ENCODE data around the gene RGS16. TPM values are rescaled to one million over a fixed set of nuclear protein-coding genes. Genes with fewer than 3 reads are reported as not detected.

The RGS16 gene
- total and polyA plus RNA-seq, 9 of the 15 experiments (the other 6 are each of a cell fraction or from before 2014, with no cell fraction given), result 0.07 to 0.55 (median 0.36) TPM

DNA sequence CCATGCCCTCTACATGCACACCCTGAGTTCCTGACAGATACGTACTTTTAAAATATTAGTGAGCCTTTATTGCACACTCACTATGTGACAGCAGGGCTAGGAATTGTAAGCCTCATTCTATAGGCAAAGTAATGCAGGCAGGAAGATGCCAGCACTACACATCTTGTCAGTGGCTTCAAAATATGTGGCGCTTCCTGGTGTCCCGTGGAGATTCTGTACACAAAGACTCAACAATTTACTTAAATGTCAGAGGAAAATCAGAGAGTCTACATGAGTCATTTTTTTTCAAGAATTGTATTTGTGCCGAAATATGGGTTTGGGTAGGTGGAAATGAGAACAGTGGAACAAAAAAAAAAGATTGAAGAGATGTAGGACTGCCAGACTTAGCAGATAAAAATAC, 42.7 kb downstream of the RGS16 start:
- peaks cover 9 to 27% of the 10 kb centered on the region in 2 experiments for H3K27me3 ChIP-seq (ENCODE audit: control insufficient read depth in 2 of 2, insufficient read depth in 2 of 2, low read length in 2 of 2)
- no peak overlapping the region for H2AFZ ChIP-seq (ENCODE audit: low read depth, low read length)
- in situ Hi-C loops (cut with MboI), result no loop called here
- FAIRE-seq (no peak), DNase-seq (ENCODE audit: extremely low read depth in 1 of 4, low spot score in 3 of 4) (no peak), ATAC-seq (no peak)
- ChIA-PET CTCF (ENCODE audit: low intra/inter-chr PET ratio) (no interaction called here), POLR2A (interaction anchor here (1.3 kb wide), 1 partner anchor 13 kb away, joined by 5 read pairs; no protein-coding TSS in a partner anchor)
- no peaks in the 10 kb centered on the region for H3K36me3 ChIP-seq (ENCODE audit: control insufficient read depth, insufficient read depth, low read length)
- H3K9me1 ChIP-seq (ENCODE audit: control insufficient read depth, insufficient read depth, low read length), result no peaks in the 10 kb centered on the region
- no peaks in the 10 kb centered on the region for H3K4me1 ChIP-seq (replicated peaks in 1 of 2; ENCODE audit: control insufficient read depth in 2 of 2, insufficient read depth in 2 of 2, low read length in 2 of 2)
- H3K4me3 ChIP-seq, result no peak overlapping the region
- no peaks in the 10 kb centered on the region for H3K9me3 ChIP-seq (replicated peaks; ENCODE audit: control insufficient read depth, insufficient read depth, low read depth, low read length)
- intact Hi-C loops (cut with micrococcal nuclease), result no loop called here
- WGBS (ENCODE audit: insufficient coverage, low coverage, missing lambda C conversion rate), result 0% methylated on average over 4 of the region's 4 CpGs
- no peaks in the 10 kb centered on the region for H3K79me2 ChIP-seq (ENCODE audit: control insufficient read depth, insufficient read depth, low read length)
- no peak overlapping the region for H3K4me2 ChIP-seq (ENCODE audit: insufficient read depth, low read length)
- H3K9ac ChIP-seq (ENCODE audit: insufficient read depth in 1 of 2, low read depth in 2 of 2, low read length in 2 of 2), result no peak overlapping the region
- no peak overlapping the region for H3K27ac ChIP-seq (ENCODE audit: extremely low read depth, low read depth, low read length)
- no TSS peak for BruUV-seq (replicated peaks)
- H4K20me1 ChIP-seq (replicated peaks; ENCODE audit: control insufficient read depth, insufficient read depth, low read length), result no peaks in the 10 kb centered on the region
- TF ChIP-seq, protein P1, sequence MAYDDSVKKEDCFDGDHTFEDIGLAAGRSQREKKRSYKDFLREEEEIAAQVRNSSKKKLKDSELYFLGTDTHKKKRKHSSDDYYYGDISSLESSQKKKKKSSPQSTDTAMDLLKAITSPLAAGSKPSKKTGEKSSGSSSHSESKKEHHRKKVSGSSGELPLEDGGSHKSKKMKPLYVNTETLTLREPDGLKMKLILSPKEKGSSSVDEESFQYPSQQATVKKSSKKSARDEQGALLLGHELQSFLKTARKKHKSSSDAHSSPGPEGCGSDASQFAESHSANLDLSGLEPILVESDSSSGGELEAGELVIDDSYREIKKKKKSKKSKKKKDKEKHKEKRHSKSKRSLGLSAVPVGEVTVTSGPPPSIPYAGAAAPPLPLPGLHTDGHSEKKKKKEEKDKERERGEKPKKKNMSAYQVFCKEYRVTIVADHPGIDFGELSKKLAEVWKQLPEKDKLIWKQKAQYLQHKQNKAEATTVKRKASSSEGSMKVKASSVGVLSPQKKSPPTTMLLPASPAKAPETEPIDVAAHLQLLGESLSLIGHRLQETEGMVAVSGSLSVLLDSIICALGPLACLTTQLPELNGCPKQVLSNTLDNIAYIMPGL (CRISPR knock-in tag; IDR thresholded peaks at IDR 0.05), result no peak
- TF ChIP-seq TEAD1 (CRISPR knock-in tag; IDR thresholded peaks at IDR 0.05) (no peak), OTX1 (CRISPR knock-in tag; IDR thresholded peaks at IDR 0.05) (no peak)
- TF ChIP-seq, protein P2, sequence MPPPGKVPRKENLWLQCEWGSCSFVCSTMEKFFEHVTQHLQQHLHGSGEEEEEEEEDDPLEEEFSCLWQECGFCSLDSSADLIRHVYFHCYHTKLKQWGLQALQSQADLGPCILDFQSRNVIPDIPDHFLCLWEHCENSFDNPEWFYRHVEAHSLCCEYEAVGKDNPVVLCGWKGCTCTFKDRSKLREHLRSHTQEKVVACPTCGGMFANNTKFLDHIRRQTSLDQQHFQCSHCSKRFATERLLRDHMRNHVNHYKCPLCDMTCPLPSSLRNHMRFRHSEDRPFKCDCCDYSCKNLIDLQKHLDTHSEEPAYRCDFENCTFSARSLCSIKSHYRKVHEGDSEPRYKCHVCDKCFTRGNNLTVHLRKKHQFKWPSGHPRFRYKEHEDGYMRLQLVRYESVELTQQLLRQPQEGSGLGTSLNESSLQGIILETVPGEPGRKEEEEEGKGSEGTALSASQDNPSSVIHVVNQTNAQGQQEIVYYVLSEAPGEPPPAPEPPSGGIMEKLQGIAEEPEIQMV (tag; conservative IDR thresholded peaks at IDR 0.05; ENCODE audit: low read depth), result no peak
- TF ChIP-seq, protein P3, sequence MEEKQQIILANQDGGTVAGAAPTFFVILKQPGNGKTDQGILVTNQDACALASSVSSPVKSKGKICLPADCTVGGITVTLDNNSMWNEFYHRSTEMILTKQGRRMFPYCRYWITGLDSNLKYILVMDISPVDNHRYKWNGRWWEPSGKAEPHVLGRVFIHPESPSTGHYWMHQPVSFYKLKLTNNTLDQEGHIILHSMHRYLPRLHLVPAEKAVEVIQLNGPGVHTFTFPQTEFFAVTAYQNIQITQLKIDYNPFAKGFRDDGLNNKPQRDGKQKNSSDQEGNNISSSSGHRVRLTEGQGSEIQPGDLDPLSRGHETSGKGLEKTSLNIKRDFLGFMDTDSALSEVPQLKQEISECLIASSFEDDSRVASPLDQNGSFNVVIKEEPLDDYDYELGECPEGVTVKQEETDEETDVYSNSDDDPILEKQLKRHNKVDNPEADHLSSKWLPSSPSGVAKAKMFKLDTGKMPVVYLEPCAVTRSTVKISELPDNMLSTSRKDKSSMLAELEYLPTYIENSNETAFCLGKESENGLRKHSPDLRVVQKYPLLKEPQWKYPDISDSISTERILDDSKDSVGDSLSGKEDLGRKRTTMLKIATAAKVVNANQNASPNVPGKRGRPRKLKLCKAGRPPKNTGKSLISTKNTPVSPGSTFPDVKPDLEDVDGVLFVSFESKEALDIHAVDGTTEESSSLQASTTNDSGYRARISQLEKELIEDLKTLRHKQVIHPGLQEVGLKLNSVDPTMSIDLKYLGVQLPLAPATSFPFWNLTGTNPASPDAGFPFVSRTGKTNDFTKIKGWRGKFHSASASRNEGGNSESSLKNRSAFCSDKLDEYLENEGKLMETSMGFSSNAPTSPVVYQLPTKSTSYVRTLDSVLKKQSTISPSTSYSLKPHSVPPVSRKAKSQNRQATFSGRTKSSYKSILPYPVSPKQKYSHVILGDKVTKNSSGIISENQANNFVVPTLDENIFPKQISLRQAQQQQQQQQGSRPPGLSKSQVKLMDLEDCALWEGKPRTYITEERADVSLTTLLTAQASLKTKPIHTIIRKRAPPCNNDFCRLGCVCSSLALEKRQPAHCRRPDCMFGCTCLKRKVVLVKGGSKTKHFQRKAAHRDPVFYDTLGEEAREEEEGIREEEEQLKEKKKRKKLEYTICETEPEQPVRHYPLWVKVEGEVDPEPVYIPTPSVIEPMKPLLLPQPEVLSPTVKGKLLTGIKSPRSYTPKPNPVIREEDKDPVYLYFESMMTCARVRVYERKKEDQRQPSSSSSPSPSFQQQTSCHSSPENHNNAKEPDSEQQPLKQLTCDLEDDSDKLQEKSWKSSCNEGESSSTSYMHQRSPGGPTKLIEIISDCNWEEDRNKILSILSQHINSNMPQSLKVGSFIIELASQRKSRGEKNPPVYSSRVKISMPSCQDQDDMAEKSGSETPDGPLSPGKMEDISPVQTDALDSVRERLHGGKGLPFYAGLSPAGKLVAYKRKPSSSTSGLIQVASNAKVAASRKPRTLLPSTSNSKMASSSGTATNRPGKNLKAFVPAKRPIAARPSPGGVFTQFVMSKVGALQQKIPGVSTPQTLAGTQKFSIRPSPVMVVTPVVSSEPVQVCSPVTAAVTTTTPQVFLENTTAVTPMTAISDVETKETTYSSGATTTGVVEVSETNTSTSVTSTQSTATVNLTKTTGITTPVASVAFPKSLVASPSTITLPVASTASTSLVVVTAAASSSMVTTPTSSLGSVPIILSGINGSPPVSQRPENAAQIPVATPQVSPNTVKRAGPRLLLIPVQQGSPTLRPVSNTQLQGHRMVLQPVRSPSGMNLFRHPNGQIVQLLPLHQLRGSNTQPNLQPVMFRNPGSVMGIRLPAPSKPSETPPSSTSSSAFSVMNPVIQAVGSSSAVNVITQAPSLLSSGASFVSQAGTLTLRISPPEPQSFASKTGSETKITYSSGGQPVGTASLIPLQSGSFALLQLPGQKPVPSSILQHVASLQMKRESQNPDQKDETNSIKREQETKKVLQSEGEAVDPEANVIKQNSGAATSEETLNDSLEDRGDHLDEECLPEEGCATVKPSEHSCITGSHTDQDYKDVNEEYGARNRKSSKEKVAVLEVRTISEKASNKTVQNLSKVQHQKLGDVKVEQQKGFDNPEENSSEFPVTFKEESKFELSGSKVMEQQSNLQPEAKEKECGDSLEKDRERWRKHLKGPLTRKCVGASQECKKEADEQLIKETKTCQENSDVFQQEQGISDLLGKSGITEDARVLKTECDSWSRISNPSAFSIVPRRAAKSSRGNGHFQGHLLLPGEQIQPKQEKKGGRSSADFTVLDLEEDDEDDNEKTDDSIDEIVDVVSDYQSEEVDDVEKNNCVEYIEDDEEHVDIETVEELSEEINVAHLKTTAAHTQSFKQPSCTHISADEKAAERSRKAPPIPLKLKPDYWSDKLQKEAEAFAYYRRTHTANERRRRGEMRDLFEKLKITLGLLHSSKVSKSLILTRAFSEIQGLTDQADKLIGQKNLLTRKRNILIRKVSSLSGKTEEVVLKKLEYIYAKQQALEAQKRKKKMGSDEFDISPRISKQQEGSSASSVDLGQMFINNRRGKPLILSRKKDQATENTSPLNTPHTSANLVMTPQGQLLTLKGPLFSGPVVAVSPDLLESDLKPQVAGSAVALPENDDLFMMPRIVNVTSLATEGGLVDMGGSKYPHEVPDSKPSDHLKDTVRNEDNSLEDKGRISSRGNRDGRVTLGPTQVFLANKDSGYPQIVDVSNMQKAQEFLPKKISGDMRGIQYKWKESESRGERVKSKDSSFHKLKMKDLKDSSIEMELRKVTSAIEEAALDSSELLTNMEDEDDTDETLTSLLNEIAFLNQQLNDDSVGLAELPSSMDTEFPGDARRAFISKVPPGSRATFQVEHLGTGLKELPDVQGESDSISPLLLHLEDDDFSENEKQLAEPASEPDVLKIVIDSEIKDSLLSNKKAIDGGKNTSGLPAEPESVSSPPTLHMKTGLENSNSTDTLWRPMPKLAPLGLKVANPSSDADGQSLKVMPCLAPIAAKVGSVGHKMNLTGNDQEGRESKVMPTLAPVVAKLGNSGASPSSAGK (IDR thresholded peaks at IDR 0.05), result no peak

All from K562 (cell line).